Measurements from ENCODE around the gene DNAH11.
A peak's percentile ranks its signal among the peaks of the same experiment; 100 is the strongest.
"Not testable (repeated sequence)": the region's sequence is repeated elsewhere in the genome, so short reads cannot be mapped to it uniquely, and the experiment has no call there.

The DNAH11 gene, protein sequence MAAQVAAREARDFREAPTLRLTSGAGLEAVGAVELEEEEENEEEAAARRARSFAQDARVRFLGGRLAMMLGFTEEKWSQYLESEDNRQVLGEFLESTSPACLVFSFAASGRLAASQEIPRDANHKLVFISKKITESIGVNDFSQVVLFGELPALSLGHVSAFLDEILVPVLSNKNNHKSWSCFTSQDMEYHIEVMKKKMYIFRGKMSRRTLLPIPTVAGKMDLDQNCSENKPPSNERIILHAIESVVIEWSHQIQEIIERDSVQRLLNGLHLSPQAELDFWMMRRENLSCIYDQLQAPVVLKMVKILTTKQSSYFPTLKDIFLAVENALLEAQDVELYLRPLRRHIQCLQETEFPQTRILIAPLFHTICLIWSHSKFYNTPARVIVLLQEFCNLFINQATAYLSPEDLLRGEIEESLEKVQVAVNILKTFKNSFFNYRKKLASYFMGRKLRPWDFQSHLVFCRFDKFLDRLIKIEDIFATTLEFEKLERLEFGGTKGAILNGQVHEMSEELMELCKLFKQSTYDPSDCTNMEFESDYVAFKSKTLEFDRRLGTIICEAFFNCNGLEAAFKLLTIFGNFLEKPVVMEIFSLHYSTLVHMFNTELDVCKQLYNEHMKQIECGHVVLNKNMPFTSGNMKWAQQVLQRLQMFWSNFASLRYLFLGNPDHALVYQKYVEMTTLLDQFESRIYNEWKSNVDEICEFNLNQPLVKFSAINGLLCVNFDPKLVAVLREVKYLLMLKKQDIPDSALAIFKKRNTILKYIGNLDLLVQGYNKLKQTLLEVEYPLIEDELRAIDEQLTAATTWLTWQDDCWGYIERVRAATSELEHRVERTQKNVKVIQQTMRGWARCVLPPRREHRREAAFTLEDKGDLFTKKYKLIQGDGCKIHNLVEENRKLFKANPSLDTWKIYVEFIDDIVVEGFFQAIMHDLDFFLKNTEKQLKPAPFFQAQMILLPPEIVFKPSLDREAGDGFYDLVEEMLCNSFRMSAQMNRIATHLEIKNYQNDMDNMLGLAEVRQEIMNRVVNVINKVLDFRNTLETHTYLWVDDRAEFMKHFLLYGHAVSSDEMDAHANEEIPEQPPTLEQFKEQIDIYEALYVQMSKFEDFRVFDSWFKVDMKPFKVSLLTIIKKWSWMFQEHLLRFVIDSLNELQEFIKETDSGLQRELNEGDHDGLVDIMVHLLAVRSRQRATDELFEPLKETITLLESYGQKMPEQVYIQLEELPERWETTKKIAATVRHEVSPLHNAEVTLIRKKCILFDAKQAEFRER (N-terminal part only)

DNA sequence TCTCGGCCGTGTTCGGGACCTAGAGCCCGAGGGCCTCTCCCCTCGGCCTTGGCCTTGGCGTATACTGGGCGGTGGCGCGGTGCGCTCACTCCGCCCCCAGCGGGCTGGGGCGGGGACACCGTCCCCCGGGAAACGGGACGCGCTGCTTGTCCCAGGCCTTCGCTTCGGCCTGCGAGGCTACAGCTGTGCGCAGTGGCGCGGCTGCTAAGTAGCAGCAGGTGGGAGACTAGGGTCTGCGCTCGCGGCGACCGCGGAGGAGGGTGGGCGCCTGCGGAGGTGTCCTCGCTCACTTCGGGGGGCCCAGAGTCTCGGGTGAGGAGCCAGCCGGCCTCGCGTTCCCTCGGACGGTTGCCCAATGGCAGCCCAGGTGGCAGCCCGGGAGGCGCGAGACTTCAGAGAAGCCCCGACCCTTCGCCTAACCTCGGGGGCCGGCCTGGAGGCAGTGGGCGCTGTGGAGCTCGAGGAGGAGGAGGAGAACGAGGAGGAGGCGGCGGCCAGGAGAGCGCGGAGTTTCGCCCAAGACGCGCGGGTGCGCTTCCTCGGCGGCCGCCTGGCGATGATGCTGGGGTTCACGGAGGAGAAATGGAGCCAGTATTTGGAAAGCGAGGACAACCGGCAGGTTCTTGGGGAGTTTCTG is at the start of gene DNAH11:
Gene DNAH11 (plus strand): TSS at position 149 of the 637 bp plus-strand sequence. CDS start 207 bp downstream, at position 356.
- peak; percentile 18 to 19 for DNase-seq (ENCODE audit: low read depth in 2 of 2)

DNA sequence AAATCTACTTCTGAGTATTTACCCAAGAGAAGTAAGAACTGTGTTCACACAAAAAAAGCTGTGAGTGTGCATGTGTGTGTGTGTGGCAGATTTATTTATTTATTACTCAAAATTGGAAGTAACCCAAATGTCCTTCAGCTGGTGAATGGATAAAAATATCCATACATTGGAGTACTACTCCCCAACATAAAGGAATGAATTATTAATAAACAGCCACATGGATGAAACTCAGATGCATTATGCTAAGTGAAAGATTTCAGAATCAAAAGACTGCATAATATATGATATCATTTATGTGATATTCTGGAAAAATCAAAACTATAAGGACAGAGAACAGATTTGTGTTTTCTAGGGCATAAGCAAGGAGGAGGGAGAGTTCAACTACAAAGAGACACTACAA is 47.1 kb upstream of the DNAH11 start:
- no peak for DNase-seq (ENCODE audit: low read depth in 2 of 2)

DNA sequence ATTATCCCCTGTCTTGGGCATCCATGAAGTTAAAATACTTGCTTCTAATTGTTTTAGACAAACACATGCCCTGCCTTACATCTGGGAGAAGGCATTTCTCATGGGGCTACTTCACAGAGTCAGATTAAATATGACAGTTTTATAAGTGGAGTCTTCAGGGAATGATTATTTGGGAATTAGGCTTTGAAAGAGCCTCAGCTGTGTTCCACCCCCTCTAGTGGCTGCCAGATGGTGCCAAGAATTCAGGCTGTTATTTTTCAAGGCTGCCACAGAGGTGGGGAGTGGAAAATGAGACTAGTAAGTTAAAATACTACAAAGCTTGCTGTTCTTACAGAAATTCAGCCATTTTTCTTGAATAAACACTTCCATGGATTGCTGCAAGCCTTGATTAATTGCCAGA is 45.8 kb upstream of the DNAH11 start:
- no peak for DNase-seq (ENCODE audit: low read depth in 2 of 2)

DNA sequence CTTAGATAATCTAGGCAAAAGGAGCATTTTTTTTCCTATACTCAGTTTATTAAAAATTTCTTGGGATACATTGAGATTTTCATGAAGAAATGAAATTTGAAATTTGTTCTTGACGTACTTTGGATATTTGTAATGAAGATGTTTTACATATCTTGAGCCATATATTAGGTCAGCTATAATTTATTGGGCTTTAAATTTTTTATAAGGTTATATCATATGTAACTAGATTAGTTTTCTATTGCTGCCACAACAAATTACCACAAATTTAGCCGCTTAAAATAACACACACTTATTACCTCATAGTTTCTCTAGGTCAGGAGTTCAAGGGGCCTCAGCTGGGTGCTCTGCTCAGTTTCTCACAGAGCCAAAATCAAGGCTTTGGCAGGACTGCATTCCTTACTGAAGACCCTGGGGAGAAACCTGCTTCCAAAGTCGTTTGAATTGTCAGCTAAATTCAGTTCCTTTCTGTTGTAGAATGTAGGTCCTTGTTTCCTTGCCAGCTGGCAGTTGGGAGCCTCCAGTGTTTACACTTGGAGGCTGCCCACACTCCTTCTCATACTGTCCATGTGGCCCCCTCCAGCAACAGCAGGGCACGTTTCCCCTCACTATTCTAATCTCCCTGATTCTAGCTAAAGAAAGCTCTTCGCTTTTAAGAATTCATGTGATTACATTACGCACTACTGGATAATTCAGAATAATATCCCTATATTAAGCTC is 42.6 kb upstream of the DNAH11 start:
- no peak for DNase-seq (ENCODE audit: low read depth in 2 of 2)

DNA sequence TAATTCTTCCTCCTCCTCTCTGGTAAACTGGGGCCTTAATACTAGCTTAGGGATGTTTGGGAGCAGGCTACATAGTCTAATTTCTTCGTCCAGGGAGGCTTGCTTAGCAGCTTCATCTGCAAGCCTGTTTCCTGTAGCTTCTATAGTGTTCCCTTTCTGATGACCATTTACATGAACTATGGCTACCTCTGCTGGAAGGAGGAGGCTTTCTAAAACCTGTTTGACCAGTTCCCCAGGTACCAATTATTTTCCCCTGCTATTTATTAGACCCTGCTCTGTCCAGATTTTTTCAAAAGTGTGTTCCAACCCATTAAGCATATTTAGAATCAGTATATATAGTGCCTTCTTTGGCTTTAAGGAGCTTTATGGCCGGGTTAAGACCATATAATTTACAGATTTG is 38.8 kb upstream of the DNAH11 start:
- no peak for DNase-seq (ENCODE audit: low read depth in 2 of 2)

DNA sequence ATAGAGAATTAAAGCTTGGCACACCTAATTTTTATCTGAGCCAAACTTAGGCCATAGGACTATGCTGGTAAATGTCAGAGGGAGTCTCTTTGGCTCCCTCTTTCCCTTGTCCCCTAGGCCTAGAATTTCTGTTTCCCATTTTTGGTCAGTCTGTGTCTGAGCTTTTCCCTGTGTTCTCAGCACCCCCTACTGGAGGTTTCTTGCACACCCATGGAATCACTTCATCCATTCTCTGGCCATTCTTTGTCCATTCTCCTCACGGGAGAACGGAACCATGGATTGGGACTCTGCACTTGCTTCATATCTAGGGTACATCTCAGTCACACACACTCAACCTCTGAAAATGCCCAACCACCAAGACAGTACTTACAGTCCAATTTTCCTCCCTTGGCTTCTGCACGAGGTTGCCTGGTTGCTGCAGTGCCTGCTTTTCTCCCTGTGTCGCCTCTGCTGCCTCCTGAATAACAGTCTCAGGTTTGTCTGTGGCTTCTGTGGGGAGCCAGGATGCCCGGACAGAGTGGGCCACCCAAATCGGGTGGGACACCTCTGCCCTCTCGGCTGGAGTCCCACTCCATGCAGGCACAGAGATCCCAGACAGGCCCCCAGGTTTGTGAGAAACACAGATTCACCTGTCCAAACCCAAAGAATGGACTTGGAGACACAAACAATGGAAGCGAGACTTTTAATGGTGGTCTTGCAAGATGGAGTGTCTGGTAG is 35.1 kb upstream of the DNAH11 start:
- no peak for DNase-seq (ENCODE audit: low read depth in 2 of 2)

DNA sequence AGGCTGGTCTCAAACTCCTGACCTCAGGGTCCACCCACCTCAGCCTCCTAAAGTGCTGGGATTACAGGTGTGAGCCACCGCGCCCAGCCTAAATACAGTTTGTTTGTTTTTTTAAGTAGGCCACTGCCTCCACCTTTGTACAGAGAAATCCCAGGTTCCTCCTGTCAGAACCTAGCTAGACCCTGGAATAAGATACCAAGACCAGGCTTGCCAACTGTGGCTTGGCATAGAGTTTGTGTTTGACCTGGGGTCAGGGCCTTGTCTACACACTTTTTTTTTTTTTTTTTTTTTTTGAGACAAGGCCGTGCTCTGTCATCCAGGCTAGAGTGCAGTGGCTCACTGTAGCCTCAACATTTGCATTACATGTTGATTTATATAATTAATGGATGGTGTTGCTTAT is 34.3 kb upstream of the DNAH11 start:
- DNase-seq (ENCODE audit: low read depth in 2 of 2) = no peak

DNA sequence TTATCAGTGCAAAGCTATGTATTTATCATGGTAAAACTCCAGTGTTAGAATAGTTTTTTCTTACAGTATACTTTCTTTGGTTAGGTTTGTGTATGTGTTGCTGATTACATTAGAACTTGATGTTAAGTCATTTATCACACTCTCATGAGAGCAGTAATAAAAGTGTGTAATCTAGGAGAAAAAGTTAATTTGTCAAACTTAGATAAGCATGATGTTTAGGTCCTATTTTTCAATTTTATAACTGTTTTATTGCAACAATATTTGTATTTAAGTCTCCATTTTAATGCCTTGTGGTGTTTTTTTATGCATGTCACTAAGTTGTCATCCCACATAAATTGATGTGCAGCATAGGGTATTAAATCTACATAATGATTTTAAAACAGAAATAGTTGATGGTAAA is 28.8 kb upstream of the DNAH11 start:
- no peak for DNase-seq (ENCODE audit: low read depth in 2 of 2)

DNA sequence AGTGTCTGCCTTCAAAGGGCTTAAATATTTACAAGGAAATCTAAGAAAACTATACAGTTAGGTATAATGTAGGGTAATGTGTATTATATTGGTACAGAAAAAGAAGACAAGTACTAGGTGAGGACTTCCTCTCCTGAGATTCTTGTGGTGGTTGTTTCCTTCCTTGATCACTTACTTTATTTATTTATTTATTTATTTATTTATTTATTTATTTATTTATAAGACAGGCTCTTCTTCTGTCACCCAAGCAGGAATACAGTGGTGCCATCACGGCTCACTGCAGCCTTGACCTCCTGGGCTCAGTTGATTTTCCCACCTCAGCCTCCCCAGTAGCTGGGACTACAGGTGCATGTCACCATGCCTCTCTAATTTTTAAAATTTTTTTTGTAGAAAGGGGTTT is 18.2 kb upstream of the DNAH11 start:
- DNase-seq (ENCODE audit: low read depth in 2 of 2) = no peak

DNA sequence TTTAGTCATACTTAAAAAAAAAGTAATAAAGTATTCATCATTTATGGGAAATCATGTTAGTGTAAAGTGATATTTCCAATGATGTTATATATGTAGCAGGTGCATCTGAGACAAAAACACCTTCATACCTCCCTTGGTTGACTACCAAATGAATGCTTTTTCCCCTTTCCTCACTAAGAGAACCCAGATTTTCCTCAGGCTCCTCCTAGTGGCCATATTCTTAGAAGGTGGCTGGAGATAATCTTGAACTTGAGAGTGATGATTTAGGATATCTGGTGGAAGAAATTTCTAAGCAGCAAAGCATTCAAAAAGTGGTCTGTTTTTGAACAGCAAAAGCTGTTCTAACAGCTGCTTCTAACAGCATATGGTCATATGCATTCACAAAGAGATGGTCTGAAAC is 16.8 kb upstream of the DNAH11 start:
- no peak for DNase-seq (ENCODE audit: low read depth in 2 of 2)

DNA sequence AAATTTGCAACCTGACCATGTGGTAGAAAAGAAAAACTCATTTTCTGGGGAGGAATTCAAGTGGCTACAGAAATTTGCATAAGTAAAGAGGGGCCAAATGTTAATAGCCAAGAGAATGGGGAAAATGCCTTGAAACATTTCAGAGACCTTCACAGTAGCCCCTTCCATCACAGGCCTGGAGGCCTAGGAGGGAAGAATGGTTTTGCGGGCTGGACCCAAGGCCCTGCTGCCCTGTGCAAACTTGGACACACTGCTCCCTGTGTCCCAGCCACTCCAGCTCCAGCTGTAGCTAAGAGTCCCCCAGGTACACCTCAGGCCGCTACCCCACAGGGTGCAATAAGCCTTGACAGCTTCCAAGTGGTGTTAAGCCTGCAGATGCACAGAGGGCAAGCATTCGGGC is 16.4 kb upstream of the DNAH11 start:
- no peak for DNase-seq (ENCODE audit: low read depth in 2 of 2)

DNA sequence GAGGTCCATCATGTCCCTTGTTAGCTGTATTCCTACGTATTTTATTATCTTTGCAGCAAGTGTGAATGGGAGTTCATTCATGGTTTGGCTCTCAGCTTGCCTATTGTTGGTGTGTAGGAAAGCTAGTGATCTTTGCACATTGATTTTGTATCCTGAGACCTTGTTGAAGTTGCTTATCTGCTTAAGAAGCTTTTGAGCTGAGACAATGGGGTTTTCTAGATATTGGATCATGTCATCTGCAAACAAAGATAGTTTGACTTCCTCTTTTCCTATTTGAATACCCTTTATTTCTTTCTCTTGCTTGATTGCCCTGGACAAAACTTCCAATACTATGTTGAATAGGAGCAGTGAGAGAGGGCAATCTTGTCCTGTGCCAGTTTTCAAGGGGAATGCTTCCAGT is 10.4 kb upstream of the DNAH11 start:
- DNase-seq (ENCODE audit: low read depth in 2 of 2) = not testable (repeated sequence)

DNA sequence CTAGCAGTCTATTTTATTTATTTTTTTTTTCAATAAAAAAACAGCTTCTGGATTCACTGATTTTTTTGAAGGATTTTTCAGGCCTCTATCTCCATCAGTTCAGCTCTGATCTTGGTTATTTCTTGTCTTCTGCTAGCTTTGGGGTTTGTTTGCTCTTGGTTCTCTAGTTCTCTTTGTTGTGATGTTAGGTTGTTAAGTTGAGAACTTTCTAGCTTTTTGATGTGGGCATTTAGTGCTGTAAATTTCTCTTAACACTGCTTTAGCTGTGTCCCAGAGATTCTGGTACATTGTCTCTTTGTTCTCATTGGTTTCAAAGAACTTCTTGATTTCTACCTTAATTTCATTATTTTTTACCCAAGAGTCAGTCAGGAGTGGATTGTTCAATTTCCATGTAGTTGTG is 9.2 kb upstream of the DNAH11 start:
- not testable (repeated sequence) for DNase-seq (ENCODE audit: low read depth in 2 of 2)

DNA sequence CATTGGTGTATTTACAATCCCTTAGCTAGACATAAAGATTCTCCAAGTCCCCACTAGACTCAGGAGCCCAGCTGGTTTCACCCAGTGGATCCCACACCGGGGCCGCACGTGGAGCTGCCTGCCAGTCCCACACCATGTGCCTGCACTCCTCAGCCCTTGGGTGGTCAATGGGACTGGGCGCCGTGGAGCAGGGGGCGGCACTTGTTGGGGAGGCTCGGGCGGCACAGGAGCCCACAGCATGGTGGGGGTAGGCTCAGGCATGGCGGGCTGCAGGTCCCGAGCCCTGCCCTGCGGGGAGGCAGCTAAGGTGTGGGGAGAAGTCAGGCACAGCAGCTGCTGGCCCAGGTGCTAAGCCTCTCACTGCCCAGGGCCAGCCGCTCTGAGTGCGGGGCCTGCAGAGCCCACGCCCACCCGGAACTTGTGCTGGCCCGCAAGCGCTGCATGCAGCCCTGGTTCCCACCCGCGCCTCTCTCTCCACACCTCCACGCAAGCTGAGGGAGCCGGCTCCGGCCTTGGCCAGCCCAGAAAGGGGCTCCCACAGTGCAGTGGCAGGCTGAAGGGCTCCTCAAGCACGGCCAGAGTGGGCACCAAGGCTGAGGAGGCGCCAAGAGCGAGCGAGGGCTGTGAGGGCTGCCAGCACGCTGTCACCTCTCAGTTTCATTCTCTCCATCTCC is 6.3 kb upstream of the DNAH11 start:
- DNase-seq (ENCODE audit: low read depth in 2 of 2) = not testable (repeated sequence)

DNA sequence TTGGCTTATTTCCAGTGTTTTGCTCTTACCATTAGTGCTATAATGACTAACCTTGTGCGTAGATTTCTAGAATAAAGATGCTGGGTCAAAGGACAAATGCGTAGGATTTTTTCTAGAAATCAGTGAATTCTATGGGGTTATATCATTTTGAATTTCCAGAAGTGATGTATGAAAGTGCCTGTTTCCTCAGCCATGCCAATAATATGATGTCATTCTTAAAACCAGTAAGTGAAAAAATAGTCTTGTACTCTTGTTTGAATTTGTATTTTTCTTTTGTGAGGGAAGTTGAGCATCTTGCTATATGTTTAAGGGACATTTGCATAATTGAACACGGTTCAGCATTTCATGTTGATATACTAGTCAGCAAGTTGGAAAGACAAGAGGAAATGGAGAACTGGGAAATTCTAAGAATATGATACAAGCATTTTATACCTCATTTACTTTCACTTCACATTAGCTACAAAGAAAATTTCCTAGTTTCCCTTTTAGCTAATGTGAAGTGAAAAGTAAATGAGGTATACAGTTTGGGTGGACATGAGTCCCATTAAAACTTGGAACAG is 3.8 kb upstream of the DNAH11 start:
- no peak for DNase-seq (ENCODE audit: low read depth in 2 of 2)

DNA sequence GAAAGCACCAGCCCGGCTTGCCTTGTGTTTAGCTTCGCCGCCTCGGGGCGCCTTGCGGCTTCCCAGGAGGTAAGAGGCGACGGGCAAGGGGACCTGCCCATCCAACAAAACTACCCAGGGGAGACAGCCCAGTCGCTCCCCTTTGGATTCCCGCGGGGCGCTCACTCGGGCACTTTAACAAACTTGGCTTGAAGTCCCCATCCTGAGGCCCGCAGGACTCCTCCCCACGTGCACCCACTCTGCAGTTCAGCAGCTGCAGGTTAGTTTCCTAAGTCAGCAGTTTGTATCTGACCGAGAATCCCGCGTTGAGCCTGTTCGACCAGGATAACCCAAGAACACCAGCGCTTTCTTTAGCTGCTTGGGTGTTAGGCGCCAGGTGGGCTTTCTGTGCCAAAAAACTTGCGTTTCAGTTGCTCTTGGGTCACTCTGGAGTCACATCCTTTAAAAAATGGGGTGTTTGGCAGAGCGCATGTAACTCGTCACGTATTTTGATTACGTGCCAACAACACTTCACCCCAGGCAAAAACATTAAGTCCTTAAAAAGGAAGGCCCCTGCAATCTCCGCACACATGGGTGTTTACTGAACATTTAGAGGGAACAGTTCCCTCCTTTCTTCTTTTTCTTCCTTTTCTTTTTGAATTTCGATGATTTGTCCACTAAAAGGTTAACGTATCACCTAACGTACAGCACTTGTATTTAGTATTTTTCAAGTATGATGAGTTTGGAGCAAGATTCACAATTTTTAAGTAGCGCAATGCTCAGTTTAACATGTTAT is 876 bp downstream of the DNAH11 start:
- DNase-seq (ENCODE audit: low read depth in 2 of 2) = no peak

DNA sequence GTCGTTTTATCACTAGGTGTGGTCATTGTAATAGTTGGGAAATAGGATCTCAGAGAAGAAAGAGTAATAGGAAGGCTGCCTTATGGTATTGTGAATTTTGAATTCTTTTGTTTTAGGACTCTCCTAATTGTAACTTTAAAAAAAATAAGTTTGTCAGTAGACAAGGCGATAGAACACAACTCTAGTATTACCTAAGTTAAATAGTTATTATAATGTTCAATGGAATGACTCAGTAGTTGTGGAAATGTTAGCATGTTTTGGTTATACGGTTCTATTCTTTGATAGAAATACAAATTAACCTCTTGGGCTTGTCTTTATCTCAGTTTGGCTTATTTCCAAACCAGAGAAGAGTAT is 1.4 kb downstream of the DNAH11 start:
- no peak for DNase-seq (ENCODE audit: low read depth in 2 of 2)

DNA sequence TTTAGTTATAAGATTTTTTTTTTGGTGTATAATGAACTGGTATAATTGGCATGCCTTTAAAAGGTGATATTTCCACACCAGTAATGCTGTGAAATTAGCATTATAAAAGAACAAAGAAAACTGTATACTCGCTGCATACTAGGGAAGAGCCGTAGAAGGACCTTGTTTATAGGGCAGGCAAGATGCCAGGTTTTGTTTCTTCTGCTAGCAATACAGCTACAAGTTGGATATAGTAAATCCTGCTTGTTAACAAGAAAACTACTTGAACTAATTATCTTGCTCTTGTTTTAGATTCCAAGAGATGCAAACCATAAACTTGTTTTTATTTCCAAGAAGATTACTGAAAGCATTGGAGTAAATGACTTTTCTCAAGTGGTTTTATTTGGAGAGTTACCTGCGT is 1.9 kb downstream of the DNAH11 start:
- DNase-seq (ENCODE audit: low read depth in 2 of 2) = no peak

DNA sequence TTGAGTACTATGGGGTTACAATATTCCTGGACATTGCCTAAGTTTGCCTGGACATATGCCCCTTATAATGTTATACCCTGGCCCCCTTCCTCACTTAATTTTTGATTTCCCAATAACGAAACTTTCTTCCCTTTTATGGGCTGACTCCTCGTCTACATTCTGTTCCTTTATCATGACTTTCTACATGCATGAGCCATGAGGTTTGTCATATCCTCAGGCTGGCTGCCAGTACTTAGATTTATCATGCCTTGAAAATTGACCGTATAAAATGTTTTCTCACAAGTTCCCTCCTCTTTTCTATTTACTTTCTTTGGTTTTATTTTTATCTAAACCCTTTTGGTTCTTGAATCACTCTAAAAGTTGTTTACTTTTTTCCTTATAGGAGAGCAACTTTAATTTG is 4.7 kb downstream of the DNAH11 start:
- no peak for DNase-seq (ENCODE audit: low read depth in 2 of 2)

All from stimulated activated CD8-positive, alpha-beta memory T cell treated with anti-CD3 and anti-CD28 coated beads, Interleukin-15, amount 100 ng/mL, for 48 hours (primary cell).